ENCODE results near the gene ADCY2.

ADCY2 gene

GRCh38 chr5:7764452-7764851, 368.5 kb downstream of the ADCY2 start:
- no peak overlapping the region for H3K56ac ChIP-seq (ENCODE audit: low read length)
- no peak overlapping the region for H3K23ac ChIP-seq (ENCODE audit: low read length)
- H3K79me1 ChIP-seq (ENCODE audit: low read length): no peaks in the 10 kb centered on the region
- H3K4me2 ChIP-seq (ENCODE audit: low read length): no peak overlapping the region
- H3K4me3 ChIP-seq (ENCODE audit: low read length): no peak overlapping the region
- H4K5ac ChIP-seq (ENCODE audit: low read length): no peak overlapping the region
- no peak overlapping the region for H2BK120ac ChIP-seq (ENCODE audit: low read depth, low read length)
- H2BK5ac ChIP-seq (ENCODE audit: low read length): no peak overlapping the region
- H3K4ac ChIP-seq (ENCODE audit: low read depth, low read length): no peak overlapping the region
- no peak overlapping the region for H3K18ac ChIP-seq (ENCODE audit: low read length)
- H2BK15ac ChIP-seq (replicated peaks; ENCODE audit: low read depth): no peak overlapping the region
- no peaks in the 10 kb centered on the region for H3K4me1 ChIP-seq (ENCODE audit: control insufficient read depth, low read depth, low read length)
- H3K79me2 ChIP-seq (ENCODE audit: control insufficient read depth, insufficient read depth, low read length): no peaks in the 10 kb centered on the region
- H3K27ac ChIP-seq (ENCODE audit: low read depth, low read length): no peak overlapping the region
- no peaks in the 10 kb centered on the region for H3K27me3 ChIP-seq (ENCODE audit: insufficient read depth, low read length, poor library complexity)
- H2AK5ac ChIP-seq (ENCODE audit: low read length): no peak overlapping the region
- H3K36me3 ChIP-seq (ENCODE audit: control insufficient read depth, insufficient read depth, low read length): no peaks in the 10 kb centered on the region
- no peak overlapping the region for H4K8ac ChIP-seq (ENCODE audit: low read depth, low read length)
- DNase-seq: no peak
- no CpG with 5 or more reads among the region's 1 CpG for WGBS (ENCODE audit: extremely low coverage, insufficient coverage, low lambda C conversion rate)
- H3K9ac ChIP-seq (ENCODE audit: low read length): no peak overlapping the region

DNA sequence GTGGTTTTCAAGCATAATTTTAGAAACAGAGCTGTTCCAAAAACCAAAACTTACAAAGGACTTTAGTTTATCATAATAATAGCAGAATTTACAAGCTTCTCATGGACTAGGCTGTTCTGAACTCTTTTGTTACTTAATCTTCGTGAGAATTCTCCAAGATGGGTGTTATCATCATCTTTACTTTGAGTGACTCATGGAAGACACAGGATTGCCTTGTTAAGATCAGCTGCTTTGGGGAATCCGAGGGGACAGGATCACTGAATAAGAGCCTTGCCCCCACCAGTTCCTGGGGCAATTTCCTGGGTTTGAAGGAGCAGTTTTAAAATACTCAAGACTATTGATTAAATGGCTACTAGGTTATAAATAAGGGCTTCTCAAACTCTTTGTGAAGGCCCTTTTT, 374.5 kb downstream of the ADCY2 start:
- H3K4ac ChIP-seq (ENCODE audit: low read depth, low read length): no peak overlapping the region
- H3K4me2 ChIP-seq (ENCODE audit: low read length): no peak overlapping the region
- no peaks in the 10 kb centered on the region for H3K4me1 ChIP-seq (ENCODE audit: control insufficient read depth, low read depth, low read length)
- no CpG with 5 or more reads among the region's 2 CpGs for whole genome bisulfite sequencing (ENCODE audit: extremely low coverage, insufficient coverage, low lambda C conversion rate)
- H3K4me3 ChIP-seq (ENCODE audit: low read length): no peak overlapping the region
- H3K23ac ChIP-seq (ENCODE audit: low read length): no peak overlapping the region
- DNase-seq: no peak
- H3K27ac ChIP-seq (ENCODE audit: low read depth, low read length): no peak overlapping the region
- no peak overlapping the region for H3K56ac ChIP-seq (ENCODE audit: low read length)
- H2BK5ac ChIP-seq (ENCODE audit: low read length): no peak overlapping the region
- no peaks in the 10 kb centered on the region for H3K79me1 ChIP-seq (ENCODE audit: low read length)
- no peaks in the 10 kb centered on the region for H3K79me2 ChIP-seq (ENCODE audit: control insufficient read depth, insufficient read depth, low read length)
- H3K27me3 ChIP-seq (ENCODE audit: insufficient read depth, low read length, poor library complexity): no peaks in the 10 kb centered on the region
- H3K18ac ChIP-seq (ENCODE audit: low read length): no peak overlapping the region
- no peaks in the 10 kb centered on the region for H3K36me3 ChIP-seq (ENCODE audit: control insufficient read depth, insufficient read depth, low read length)
- H4K5ac ChIP-seq (ENCODE audit: low read length): no peak overlapping the region
- no peak overlapping the region for H2BK15ac ChIP-seq (replicated peaks; ENCODE audit: low read depth)
- H4K8ac ChIP-seq (ENCODE audit: low read depth, low read length): no peak overlapping the region
- no peak overlapping the region for H2AK5ac ChIP-seq (ENCODE audit: low read length)
- no peak overlapping the region for H3K9ac ChIP-seq (ENCODE audit: low read length)
- no peak overlapping the region for H2BK120ac ChIP-seq (ENCODE audit: low read depth, low read length)

DNA sequence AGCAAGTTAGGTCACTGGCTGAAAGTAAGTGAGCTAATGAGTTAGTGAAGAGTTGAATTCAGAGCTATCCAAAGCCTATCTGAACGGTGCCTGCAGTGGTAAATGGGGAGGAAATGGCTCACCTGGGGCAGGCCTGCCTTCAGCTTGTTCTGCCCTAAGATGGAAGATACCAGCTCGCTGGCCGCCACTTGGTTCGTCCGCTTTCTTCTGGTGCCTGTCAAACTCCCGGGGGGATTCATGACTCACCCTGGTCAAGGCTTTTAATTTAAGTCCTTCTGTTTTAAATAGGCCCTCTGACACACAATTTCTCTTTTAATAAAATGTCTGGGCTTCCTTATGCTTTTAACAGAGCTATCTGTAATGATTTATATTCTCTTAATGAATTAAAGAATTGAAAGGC, 376.2 kb downstream of the ADCY2 start:
- Histone ChIP-seq H3K23ac (ENCODE audit: low read length) (no peak overlapping the region), H3K79me2 (ENCODE audit: control insufficient read depth, insufficient read depth, low read length) (no peaks in the 10 kb centered on the region), H3K79me1 (ENCODE audit: low read length) (no peaks in the 10 kb centered on the region), H3K9ac (ENCODE audit: low read length) (no peak overlapping the region), H4K8ac (ENCODE audit: low read depth, low read length) (no peak overlapping the region), H3K4me2 (ENCODE audit: low read length) (no peak overlapping the region), H2BK15ac (replicated peaks; ENCODE audit: low read depth) (no peak overlapping the region), H2BK5ac (ENCODE audit: low read length) (no peak overlapping the region), H3K18ac (ENCODE audit: low read length) (no peak overlapping the region), H2AK5ac (ENCODE audit: low read length) (no peak overlapping the region), H4K5ac (ENCODE audit: low read length) (no peak overlapping the region), H2BK120ac (ENCODE audit: low read depth, low read length) (no peak overlapping the region), H3K27me3 (ENCODE audit: insufficient read depth, low read length, poor library complexity) (no peaks in the 10 kb centered on the region), H3K4me1 (ENCODE audit: control insufficient read depth, low read depth, low read length) (no peaks in the 10 kb centered on the region), H3K4ac (ENCODE audit: low read depth, low read length) (no peak overlapping the region), H3K27ac (ENCODE audit: low read depth, low read length) (no peak overlapping the region), H3K4me3 (ENCODE audit: low read length) (no peak overlapping the region), H3K56ac (ENCODE audit: low read length) (no peak overlapping the region), H3K36me3 (ENCODE audit: control insufficient read depth, insufficient read depth, low read length) (no peaks in the 10 kb centered on the region)
- WGBS (ENCODE audit: extremely low coverage, insufficient coverage, low lambda C conversion rate): no CpG with 5 or more reads among the region's 6 CpGs
- no peak for DNase-seq

GRCh38 chr5:7773178-7773577, 377.2 kb downstream of the ADCY2 start:
- Histone ChIP-seq H3K23ac (ENCODE audit: low read length) (no peak overlapping the region), H3K18ac (ENCODE audit: low read length) (no peak overlapping the region)

DNA sequence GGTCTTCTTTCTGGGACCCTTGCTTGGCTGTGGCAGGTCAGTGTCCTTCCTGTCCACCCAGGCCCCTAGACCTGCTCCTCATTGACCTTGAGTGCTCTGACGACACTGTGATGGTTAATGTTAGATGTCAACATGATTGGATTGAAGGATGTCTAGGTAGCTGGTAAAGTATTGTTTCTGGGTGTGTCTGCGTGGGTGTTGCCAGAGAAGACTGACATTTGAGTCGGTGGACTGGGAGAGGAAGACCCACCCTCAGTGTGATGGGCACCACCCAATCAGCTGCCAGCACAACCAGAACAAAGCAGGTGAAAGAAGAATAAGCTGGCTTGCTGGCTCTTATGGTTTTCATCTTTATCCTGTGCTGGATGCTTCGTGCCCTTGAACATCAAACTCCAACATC, 380.5 kb downstream of the ADCY2 start:
- no CpG with 5 or more reads among the region's 4 CpGs for WGBS (ENCODE audit: extremely low coverage, insufficient coverage, low lambda C conversion rate)
- Histone ChIP-seq H3K4me1 (ENCODE audit: control insufficient read depth, low read depth, low read length) (peaks cover 2% of the 10 kb centered on the region), H3K79me1 (ENCODE audit: low read length) (no peaks in the 10 kb centered on the region), H3K4me2 (ENCODE audit: low read length) (no peak overlapping the region), H3K36me3 (ENCODE audit: control insufficient read depth, insufficient read depth, low read length) (no peaks in the 10 kb centered on the region), H2BK120ac (ENCODE audit: low read depth, low read length) (no peak overlapping the region), H3K27me3 (ENCODE audit: insufficient read depth, low read length, poor library complexity) (no peaks in the 10 kb centered on the region), H3K79me2 (ENCODE audit: control insufficient read depth, insufficient read depth, low read length) (no peaks in the 10 kb centered on the region), H3K9ac (ENCODE audit: low read length) (no peak overlapping the region), H4K8ac (ENCODE audit: low read depth, low read length) (no peak overlapping the region), H3K27ac (ENCODE audit: low read depth, low read length) (no peak overlapping the region), H3K4ac (ENCODE audit: low read depth, low read length) (no peak overlapping the region), H4K5ac (ENCODE audit: low read length) (no peak overlapping the region), H3K18ac (ENCODE audit: low read length) (no peak overlapping the region), H2AK5ac (ENCODE audit: low read length) (no peak overlapping the region), H2BK15ac (replicated peaks; ENCODE audit: low read depth) (no peak overlapping the region), H3K23ac (ENCODE audit: low read length) (no peak overlapping the region), H3K56ac (ENCODE audit: low read length) (no peak overlapping the region), H3K4me3 (ENCODE audit: low read length) (no peak overlapping the region), H2BK5ac (ENCODE audit: low read length) (no peak overlapping the region)
- DNase-seq: no peak

More at GRCh38 chr5:7773178-7773577, 377.2 kb downstream of the ADCY2 start:
- no CpG with 5 or more reads among the region's 6 CpGs for WGBS (ENCODE audit: extremely low coverage, insufficient coverage, low lambda C conversion rate)
- H2BK5ac ChIP-seq (ENCODE audit: low read length): no peak overlapping the region
- H3K4me1 ChIP-seq (ENCODE audit: control insufficient read depth, low read depth, low read length): no peaks in the 10 kb centered on the region
- no peaks in the 10 kb centered on the region for H3K79me2 ChIP-seq (ENCODE audit: control insufficient read depth, insufficient read depth, low read length)
- H3K4me3 ChIP-seq (ENCODE audit: low read length): no peak overlapping the region
- H3K9ac ChIP-seq (ENCODE audit: low read length): no peak overlapping the region
- H3K79me1 ChIP-seq (ENCODE audit: low read length): no peaks in the 10 kb centered on the region
- no peak overlapping the region for H4K5ac ChIP-seq (ENCODE audit: low read length)
- no peaks in the 10 kb centered on the region for H3K27me3 ChIP-seq (ENCODE audit: insufficient read depth, low read length, poor library complexity)
- no peak overlapping the region for H3K4ac ChIP-seq (ENCODE audit: low read depth, low read length)
- no peak overlapping the region for H3K27ac ChIP-seq (ENCODE audit: low read depth, low read length)
- H2BK120ac ChIP-seq (ENCODE audit: low read depth, low read length): no peak overlapping the region
- no peak overlapping the region for H3K4me2 ChIP-seq (ENCODE audit: low read length)
- no peaks in the 10 kb centered on the region for H3K36me3 ChIP-seq (ENCODE audit: control insufficient read depth, insufficient read depth, low read length)
- no peak overlapping the region for H2AK5ac ChIP-seq (ENCODE audit: low read length)
- no peak overlapping the region for H2BK15ac ChIP-seq (replicated peaks; ENCODE audit: low read depth)
- H3K56ac ChIP-seq (ENCODE audit: low read length): no peak overlapping the region
- DNase-seq: no peak
- H4K8ac ChIP-seq (ENCODE audit: low read depth, low read length): no peak overlapping the region

Measured in mesendoderm (in vitro differentiated cells).